Neural crest cell (in vitro differentiated cells): ENCODE measurements around the gene MPRIP. TPM values are rescaled to one million over a fixed set of nuclear protein-coding genes. Genes with fewer than 3 reads are reported as not detected.

Experiments
- DNase-seq: peaks from one replicate; pipeline ENCODE4 v3.0.0; 2021; ENCODE audit warnings: low read depth, mixed read lengths, low spot score
- H3K27ac Mint-ChIP-seq: one replicate; pipeline ENCODE4 v1.8.0; 2021; ENCODE audit warnings: mild to moderate bottlenecking, mixed read lengths; ENCODE audit not compliant: unreplicated experiment
- H3K27me3 Mint-ChIP-seq: 2 replicates; pipeline ENCODE4 v1.8.0; 2021; ENCODE audit warnings: low read depth, mild to moderate bottlenecking, mixed read lengths
- H3K36me3 Mint-ChIP-seq: 2 replicates; pipeline ENCODE4 v1.8.0; 2021; ENCODE audit warnings: low read depth, mild to moderate bottlenecking, mixed read lengths
- H3K4me1 Mint-ChIP-seq: 2 replicates; pipeline ENCODE4 v1.8.0; 2021; ENCODE audit warnings: mixed read lengths
- H3K4me3 Mint-ChIP-seq: one replicate; pipeline ENCODE4 v1.8.0; 2021; ENCODE audit warnings: mild to moderate bottlenecking, mixed read lengths
- H3K9me3 Mint-ChIP-seq: 2 replicates; pipeline ENCODE4 v1.8.0; 2021; ENCODE audit warnings: mixed read lengths
- CTCF ChIP-seq: fragments of 200-600 bp; sonication (generic); conservative IDR thresholded peaks from 2 replicates; pipeline ENCODE4 v1.5.0; 2021; ENCODE audit warnings: antibody characterized with exemption, mild to moderate bottlenecking
- total RNA-seq: library from RNA; stranded (reverse); gene quantifications from 2 replicates; pipeline ENCODE4 v1.2.1, GENCODE V29; 2021

MPRIP gene
- total RNA-seq, 1 donor from 2014 or later, result 241 TPM

GRCh38 chr17:17118399-17118798 lies 76.1 kb downstream of the MPRIP start:
- no peaks in the 10 kb centered on the region for H3K36me3 Mint-ChIP-seq
- H3K27ac Mint-ChIP-seq, result peak overlapping the region; percentile 60
- no peaks in the 10 kb centered on the region for H3K9me3 Mint-ChIP-seq
- no peak for DNase-seq
- no peaks in the 10 kb centered on the region for H3K27me3 Mint-ChIP-seq
- H3K4me3 Mint-ChIP-seq, result no peak overlapping the region
- TF ChIP-seq CTCF, result no peak
- H3K4me1 Mint-ChIP-seq, result peaks cover 35% of the 10 kb centered on the region

- Mint-ChIP-seq H3K27me3 (no peaks in the 10 kb centered on the region), H3K27ac (no peak overlapping the region), H3K36me3 (no peaks in the 10 kb centered on the region), H3K4me1 (peaks cover 36% of the 10 kb centered on the region), H3K9me3 (no peaks in the 10 kb centered on the region), H3K4me3 (no peak overlapping the region)
- TF ChIP-seq CTCF, result no peak
- no peak for DNase-seq
Measured at GRCh38 chr17:17119106-17119505, 76.8 kb downstream of the MPRIP start.

- Mint-ChIP-seq H3K4me3 (no peak overlapping the region), H3K4me1 (peaks cover 38% of the 10 kb centered on the region), H3K27me3 (no peaks in the 10 kb centered on the region), H3K27ac (no peak overlapping the region), H3K36me3 (no peaks in the 10 kb centered on the region), H3K9me3 (no peaks in the 10 kb centered on the region)
- TF ChIP-seq CTCF, result no peak
- DNase-seq, result no peak
Measured at GRCh38 chr17:17119533-17119932, 77.3 kb downstream of the MPRIP start.

- Mint-ChIP-seq H3K27me3 (no peaks in the 10 kb centered on the region), H3K36me3 (no peaks in the 10 kb centered on the region), H3K9me3 (no peaks in the 10 kb centered on the region), H3K4me3 (no peak overlapping the region), H3K27ac (no peak overlapping the region), H3K4me1 (peaks cover 41% of the 10 kb centered on the region)
- no peak for DNase-seq
- TF ChIP-seq CTCF, result no peak
Measured at GRCh38 chr17:17120294-17120693, 78.0 kb downstream of the MPRIP start.

GRCh38 chr17:17120701-17121100 lies 78.4 kb downstream of the MPRIP start:
- no peaks in the 10 kb centered on the region for H3K9me3 Mint-ChIP-seq
- H3K4me1 Mint-ChIP-seq, result peaks cover 46% of the 10 kb centered on the region
- no peak for TF ChIP-seq CTCF
- H3K36me3 Mint-ChIP-seq, result no peaks in the 10 kb centered on the region
- DNase-seq, result no peak
- H3K27me3 Mint-ChIP-seq, result no peaks in the 10 kb centered on the region
- no peak overlapping the region for H3K4me3 Mint-ChIP-seq
- no peak overlapping the region for H3K27ac Mint-ChIP-seq

- DNase-seq, result no peak
- H3K36me3 Mint-ChIP-seq, result no peaks in the 10 kb centered on the region
- H3K27ac Mint-ChIP-seq, result no peak overlapping the region
- H3K9me3 Mint-ChIP-seq, result no peaks in the 10 kb centered on the region
- no peaks in the 10 kb centered on the region for H3K27me3 Mint-ChIP-seq
- no peak overlapping the region for H3K4me3 Mint-ChIP-seq
- peaks cover 50% of the 10 kb centered on the region for H3K4me1 Mint-ChIP-seq
- TF ChIP-seq CTCF, result no peak
Measured at GRCh38 chr17:17121162-17121561, 78.9 kb downstream of the MPRIP start.
